Fibroblast of peridontal ligament (primary cell): Measurements from ENCODE around the gene HSPG2.
A peak's percentile ranks its signal among the peaks of the same experiment; 100 is the strongest.

Source experiments
- DNase-seq: peaks from one replicate; pipeline ENCODE4 v3.0.0-alpha.2; 2010; ENCODE audit errors: extremely low read depth

The HSPG2 gene

DNA sequence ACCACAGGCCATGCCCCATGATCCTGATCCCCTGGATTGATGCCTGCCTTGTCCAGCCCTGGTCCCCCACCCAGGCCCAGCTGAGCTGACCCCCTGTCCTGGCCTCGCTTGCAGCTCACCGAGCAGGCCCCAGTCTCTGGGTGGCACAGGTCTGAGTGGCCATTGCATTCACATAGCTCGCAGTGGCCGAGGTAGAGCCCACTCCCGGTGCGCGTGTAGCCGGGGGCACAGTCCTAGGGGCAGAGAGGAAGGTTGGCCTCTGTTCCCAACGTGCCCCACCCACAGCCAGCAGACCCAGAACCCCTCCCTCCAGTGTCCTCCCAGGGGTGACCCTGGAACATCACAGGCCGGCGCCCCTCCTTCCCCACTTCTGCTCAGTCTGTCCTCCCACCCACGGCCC is 73.1 kb downstream of the HSPG2 start:
- no peak for DNase-seq

DNA sequence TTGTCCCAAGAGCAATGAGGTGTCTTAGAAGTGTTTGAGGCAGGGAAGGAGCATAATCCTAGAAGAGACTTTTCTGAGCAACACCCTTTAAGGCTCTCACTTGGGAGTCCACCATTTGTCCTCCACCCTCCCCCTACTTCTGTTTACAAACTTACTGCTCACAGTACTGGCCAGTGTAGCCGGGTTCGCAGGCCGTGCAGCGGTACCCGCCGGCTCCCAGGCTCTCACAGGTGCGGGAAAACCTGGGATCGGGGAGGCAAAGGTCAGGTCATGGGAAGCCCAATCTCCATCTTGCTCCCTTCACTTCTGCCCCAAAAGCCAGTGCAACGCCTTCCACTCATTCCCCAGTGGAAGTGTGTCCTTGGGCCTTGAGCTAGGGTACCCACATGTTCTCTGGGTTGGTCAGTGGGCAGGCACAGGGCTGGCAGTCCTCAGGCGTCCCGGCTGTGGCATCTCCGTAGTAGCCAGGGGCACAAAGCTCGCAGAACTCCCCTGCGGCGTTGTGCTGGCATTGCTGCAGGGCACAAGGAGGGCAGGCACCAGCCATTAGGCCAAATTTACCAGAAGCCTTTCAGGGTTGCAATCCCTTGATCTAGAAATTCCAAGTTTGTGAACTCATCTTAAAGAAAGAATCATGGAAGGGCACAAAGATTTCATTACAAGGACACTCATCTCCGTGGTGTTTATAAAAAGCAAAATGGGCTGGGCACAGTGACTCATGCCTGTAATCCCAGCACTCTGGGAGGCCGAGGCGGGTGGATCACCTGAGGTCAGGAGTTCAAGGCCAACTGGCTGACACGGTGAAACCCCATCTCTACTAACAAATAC is 75.3 kb downstream of the HSPG2 start:
- peak; percentile 74 for DNase-seq

DNA sequence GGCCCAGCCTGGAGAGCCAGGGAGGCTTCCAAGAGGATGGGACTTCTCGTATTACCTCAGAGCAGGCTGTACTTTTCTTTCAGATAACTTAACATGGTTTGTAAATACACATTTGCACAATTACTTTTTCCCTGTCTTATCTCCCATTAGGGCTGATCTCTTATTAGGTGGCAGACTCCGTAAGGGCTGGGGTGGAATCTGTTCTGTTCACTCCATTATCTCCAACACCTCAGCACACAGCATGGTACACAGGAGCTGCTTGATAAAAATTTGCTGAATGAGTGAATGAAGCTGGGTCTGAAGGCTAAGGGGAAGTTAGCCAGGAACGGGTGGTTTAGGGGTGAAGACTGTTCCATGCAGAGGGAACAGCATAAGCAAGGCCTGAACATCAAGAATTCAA is 76.1 kb downstream of the HSPG2 start:
- no peak for DNase-seq

DNA sequence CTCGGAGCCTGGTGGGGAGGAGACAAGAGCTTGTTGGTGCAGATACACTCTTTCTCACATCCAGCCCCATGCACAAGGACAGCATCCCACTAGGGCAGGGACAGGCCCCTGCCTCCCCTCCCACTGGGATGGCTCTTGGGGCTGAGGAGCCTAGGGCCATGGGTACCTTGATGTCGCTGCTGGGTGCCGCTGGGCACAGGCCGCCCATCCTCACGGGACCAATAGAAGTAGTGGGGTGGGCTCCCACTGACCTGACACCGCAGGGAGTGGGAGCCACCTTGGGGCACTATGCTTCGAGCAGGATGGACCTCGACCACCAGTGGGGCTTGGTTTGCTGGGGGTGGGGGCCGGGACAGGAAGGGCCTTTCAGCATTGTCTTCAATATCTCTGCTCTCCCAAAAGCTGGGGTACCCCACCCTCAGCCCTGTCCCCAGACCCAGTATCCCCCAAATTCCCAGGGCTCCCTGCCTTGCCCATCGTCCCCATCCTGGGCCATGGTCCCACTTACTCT is 77.4 kb downstream of the HSPG2 start:
- no peak for DNase-seq

DNA sequence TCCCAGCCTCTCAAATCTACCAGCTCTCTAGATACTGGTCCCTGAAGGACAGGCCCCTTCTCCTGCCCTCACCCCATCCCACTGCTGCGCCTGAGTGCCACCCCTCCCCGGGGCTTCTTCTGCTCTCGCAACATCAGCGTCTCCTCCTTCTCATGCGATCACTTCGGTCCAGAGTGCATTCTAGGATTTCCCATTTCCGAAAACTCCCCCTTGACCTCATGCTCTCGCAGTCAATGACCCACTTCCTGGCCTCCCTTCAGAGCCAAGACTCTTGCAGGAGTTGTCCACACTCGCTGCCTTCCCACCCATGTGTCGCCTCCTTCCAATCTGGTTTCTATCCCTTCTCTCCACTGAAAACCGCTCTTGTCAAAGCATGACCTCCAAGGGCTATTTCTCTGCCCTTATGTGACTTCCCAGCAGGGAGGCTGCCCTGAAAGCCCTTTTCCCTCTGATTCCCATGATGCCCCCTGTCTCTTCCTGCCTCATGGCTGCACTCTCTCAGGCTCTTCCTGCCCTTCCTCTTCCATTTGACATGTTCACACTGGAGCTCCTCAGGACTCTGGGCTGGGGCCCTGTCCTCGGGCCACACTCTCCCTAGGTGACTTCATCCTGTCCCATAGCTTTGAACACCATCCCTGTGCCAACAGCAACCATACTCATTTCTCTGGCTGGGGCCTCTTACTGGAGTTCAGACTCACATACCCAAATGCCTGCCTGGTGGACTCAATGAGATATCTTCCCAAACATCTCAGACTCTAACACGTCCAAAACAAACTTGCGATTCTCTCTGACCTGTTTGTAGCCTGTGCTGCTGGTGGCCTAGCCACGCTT is 79.1 kb downstream of the HSPG2 start:
- no peak for DNase-seq

DNA sequence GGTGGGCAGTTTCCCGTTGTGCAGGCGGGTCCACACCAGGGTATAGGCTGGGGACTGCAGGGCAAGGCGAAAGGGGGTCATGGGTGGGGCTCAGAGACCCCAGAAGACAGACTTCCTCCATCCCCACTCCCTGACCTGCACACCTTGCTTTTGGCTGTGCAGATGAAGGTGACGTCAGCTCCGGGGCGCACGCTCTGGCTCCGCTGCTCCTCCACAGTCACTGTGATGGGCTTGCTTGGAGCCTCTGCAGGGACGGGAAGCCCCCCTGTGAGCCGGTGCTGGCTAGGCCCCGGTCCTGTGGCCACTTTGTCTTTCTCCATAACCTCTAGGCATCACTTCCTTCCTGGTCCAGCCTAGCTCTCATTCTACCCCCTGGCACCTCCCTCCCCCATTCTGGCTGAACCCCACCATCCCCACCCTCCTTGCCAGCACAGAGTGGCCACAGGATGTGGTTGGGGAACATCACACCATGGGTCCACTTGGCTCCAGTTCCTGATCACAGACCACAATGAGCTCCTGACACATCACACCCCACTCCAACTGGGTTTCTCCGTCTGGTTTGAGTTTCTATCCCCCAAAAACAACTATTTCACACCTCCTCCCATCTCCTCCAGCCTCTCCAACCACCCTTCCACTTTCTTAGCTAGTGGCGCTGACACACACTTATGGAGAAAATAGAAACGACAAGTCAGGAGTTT is 79.8 kb downstream of the HSPG2 start:
- DNase-seq, result peak; percentile 41

DNA sequence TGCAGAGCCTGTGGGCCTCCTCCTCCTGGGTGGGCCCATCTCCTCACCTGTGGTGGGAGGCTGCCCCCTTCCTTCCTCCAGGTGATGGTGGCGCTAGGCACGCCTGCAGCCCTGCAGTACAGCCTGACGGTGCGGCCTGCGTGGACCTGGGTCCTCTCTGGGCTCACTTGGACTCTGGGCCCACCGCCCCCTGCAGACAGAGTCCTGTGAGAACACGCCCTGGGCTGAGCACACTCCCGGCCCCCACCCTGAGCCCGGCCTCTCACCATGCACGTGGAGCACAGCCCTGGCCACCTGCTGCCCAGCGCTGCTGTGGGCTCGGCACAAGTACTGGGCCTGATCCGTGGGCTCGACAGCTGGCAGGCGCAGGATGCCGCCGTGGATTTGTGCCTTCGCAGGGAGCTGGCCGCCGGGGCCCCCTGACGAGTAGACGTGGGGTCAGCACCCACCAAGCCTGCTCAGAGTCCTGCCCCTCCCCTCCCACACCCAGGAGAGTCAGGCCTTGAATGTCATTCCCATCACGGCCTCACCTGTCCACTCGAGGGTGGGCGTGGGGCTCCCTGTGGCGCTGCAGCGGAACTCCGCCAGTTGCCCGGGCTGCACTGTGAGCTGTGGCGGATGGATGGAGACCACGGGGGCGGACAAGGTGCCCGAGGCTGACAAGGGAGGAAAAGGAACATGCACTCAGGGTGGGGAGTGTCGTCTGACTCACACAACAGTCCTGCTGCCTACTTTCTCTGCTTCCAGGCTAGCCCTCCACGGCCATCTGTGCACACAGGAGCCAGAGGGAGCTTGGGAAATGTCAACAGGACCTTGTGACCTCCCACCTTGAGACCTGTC is 81.6 kb downstream of the HSPG2 start:
- DNase-seq, result no peak

DNA sequence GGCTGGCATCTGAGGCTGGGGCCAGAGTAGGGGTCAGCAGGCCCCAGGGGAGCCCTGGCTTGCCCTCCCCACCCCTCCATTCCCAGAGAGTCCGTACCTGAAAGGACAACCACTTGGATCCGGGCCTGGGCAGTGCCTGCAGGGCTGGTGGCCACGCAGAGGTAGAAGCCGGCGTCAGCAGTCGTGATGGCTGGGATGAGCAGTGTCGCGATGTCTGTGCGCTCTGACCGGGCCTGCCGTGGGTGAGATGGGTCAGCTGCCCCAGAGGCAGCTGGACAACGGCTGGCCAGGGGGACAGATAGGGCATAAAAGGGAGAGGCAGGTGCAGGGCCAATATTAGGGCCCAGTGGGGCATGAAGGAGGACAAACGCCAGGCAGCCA is 82.4 kb downstream of the HSPG2 start:
- DNase-seq, result no peak

DNA sequence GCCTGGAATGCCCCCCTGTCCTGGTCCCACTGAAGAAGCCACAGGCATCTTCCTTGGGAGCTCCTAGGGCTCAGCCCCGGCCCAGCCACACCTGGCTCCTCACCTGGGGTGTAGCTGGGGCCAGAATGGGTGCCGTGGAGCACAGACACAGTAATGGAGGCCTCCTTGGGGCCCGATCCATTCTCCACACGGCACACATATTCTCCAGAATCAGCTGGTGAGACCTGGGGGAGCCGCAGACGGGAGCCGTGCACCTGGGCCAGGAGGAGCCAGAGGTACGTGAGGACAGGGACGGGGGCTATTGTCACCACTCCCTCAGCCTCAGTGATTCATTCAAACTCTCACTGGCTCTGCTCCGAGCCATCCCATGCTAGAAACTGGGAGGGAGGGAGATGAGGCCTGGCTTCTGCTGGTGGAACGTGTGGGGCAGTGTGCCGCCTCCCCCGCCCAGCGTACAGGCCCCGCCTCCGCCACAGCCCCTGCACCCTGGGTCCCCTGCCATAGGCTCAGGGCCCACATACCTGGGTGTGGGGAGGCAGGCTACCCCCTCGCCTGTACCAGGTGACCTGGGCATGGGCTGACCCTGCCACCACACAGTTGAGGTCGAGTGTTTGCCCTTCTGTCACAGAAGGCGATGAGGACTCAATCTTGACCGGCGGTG is 82.9 kb downstream of the HSPG2 start:
- DNase-seq, result no peak

DNA sequence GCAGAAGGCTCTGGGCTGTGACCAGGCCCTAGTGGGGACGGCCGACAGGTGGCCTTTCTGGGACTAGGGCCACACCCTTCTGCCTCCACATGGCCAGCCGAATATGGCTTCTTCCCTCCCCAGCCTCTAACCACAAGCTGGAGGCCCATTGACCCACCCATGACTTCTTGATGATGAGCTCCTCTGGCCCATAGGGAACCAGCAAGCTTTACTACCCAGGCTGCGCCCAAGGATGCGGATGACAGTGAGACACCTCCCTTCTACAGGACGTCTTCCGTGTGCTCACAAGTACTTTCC is 84.0 kb downstream of the HSPG2 start:
- DNase-seq, result no peak

DNA sequence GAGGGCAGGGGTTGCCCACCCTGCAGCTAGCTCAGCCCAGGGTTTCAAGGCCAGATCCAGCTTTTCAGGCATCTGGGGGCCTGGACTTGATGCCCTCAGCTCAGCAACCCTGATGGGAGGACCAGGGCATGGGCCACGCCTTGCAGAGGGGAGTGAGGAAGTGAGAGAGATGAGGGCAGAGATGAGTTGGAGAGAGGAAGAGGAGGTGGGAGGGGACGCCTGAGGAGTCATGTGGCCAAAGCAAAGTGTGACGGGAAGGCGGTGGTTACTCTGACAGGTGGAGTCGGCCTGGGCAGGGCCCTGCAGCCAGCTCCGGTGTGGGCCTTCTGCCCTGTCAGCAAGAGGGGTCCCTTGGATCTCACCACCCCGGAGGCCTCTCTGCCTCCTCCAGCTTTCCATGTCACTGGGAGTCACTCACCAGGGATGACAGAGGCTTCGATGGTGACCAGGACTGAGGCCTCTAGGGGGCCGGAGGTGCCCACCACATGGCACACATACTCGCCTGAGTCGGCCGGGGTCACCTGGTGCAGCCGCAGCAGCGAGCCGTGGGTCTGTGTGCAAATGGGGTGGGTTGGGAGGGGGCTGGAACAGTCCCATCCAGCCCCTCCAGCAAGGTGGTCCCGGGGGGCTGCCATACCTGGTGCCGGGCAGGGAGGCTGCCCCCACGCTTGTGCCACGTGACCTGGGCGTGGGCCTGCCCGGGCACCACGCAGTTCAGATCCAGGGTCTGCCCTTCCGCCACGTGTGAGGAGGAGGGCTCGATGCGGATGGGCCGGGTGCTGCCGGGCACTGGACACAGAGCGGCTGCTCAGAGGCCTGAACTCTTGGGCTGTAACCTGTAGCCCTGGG is 84.6 kb downstream of the HSPG2 start:
- no peak for DNase-seq

DNA sequence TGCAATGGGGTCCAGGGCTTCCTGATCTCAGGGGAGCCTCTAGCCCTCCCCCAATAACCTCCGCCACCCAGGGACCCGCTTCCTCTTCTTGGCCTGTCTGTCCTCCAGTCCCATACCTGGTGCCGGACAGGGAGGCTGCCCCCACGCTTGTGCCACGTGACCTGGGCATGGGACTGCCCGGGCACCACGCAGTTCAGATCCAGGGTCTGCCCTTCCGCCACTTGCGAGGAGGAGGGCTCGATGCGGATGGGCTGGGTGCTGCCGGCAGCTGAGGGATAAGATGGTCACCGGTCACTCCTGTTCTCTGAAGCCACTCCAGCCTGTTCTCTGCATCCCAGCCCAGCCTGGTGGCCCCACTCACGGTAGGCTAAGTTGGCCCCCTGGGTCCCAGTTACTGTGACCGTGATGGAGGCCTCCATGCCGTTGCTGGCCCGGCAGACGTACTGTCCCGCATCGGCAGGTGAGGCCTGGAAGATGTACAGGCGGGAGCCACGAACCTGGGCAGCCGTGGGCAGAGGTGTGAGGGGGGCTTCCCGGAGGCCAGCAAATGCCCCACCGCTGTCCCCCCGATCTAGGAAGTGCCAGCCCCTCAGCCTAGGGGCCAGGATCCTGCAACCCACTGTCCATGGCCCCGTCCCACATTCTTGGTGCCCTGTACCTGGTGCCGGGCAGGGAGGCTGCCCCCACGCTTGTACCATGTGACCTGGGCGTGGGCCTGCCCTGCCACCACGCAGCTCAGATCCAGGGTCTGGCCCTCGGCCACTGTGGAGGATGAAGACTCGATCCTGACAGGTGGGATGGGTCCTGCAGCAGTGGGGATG is 85.5 kb downstream of the HSPG2 start:
- no peak for DNase-seq

DNA sequence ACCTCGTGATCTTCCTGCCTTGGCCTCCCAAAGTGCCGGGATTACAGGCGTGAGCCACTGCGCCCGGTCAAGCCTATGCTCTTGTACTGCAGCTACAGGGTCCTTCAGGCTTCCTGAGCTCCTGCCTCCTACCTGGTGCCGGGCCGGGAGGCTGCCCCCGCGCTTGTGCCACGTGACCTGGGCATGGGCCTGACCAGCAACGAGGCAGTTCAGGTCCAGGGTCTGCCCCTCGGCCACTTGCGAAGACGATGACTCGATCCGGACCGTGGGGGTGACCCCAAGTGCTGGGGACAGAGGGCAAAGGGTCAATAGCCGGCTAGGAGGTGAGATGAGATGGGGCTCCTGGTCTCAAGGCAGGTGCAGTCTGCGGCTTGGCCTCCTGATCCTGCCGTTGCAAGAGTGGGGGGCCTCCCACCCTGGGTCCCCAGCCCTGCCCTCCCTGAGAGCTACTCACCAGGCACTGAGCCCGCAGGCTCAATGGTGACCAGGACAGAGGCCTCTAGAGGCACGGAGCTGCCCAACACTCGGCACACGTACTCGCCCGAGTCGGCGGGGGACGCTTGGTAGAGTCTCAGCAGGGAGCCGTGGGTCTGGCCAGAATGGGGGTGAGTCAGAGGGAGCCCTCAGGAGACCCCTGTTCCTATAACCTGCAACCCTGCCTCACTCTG is 87.1 kb downstream of the HSPG2 start:
- no peak for DNase-seq

DNA sequence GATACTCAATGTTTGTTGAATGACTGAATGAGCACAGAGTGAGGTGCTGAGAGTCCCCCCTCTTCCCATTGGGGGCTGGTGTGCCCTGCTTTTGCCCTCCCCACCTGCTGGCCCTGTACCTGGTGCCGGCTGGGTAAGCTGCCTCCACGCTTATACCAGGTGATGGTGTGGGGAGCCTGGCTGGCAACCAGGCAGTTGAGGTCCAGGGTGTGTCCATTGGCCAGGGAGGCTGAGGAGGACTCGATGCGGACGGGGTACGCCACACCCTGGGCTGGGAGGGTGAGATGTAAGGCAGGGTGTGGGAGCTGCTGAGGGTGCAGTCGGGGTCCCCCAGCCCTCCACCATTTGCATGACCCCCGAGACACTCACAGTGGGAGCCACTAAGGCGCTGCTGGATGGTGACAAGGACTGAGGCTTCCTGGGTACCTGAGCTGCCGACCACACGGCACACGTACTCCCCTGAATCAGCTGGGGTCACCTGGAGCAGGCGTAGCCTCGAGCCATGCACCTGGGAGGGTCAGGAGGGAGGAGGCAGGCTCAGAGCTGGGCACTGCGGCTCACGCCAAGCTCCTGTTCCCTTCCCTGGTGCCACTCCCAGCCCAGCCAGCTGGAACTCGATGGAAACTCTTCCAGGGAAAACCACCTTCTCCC is 88.5 kb downstream of the HSPG2 start:
- no peak for DNase-seq

DNA sequence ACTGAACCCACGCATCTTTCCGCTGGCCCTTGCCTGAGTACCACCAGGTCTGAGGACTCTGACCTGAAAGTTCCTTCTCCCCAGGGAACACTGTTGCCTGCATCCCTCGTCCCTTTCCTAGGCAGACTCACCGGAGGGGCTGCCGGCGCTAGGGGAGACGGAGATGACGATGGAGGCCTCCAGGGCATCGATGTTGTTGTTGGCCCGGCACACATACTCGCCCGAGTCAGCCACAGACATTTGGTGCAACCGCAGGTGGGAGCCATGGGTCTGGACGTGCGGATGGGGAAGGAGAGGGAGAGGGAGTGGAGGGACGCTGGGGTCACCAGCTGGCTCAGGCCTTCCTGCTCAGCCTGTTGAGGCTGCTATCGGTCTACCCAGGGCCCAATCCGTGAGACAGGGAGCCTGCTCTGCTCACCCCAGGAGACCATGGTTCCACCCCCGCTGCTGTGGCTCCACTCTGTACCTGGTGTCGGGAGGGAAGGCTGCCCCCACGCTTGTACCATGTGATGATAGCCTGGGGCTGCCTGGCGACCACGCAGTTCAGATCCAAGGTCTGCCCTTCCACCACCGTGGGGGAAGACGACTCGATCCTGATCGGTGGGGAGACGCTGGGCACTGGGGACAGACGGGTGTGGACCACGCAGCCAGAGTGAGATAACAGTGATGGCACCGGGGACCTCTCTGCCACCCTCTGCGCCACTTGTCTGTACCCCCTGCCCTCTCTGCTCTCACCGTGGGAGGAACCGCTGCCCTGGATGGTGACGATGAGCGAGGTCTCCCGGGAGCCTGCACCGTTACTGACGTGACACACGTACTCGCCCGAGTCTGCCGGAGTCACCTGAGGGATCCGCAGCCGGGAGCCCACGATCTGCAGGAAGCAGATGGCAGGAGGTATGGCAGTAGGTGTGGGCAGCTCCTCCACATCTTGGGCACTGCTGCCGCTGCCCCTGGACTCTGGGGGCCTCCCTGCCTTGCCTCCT is 89.6 kb downstream of the HSPG2 start:
- no peak for DNase-seq

DNA sequence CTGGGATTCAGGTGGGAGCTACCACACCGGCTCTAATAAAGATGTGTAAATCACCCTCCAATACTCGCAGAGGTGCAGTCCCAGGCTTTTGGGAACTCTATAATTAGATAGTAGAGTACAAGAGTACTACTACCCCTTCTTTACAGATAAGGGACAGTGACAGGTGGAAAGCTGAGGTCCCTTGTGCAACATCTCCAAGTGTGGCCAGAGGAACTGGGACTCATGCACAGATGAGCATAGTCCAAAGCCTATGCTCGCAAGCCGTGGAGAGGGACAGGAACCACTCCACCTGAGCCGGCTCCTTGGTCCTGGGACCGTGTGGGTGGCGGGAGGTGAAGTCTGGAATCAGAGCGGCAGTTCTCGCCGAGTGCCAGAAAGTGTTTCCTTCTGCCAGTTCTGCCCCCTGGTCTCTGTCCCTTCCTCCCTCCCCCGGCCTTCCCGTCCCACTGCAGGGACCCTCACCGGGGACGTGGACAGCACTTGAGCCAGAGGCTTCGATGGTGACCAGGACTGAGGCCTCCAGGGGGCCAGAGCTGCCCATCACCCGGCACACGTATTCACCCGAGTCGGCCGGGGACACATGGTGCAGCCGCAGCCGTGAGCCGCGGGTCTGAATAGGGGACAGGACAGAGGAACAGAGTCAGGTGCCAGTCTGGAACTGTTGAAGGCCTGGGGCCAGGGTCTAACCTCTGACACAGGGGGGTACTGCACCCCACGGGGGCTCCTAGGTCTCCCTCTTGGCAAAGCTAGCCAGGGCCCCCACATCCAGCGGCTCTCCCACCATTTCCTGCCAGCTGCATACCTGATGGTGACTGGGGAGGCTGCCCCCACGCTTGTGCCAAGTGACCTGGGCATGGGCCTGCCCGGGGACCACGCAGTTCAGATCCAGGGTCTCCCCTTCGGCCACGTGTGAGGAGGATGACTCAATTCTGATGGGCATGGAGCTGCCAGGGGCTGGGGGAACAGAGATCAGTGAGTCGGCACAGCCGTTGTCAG is 91.2 kb downstream of the HSPG2 start:
- DNase-seq, result no peak
